Activated CD8-positive, alpha-beta T cell treated with anti-CD3 and anti-CD28 coated beads for 36 hours (primary cell): ENCODE data around the gene ADGRD2. TPM values are rescaled to one million over a fixed set of nuclear protein-coding genes. Genes with fewer than 3 reads are reported as not detected.

ENCODE experiments used
- ATAC-seq: fragments of 200-7000 bp; cut with Tn5 transposase; one replicate; pipeline ENCODE4 v1.10.0; 2021; ENCODE audit warnings: mild to moderate bottlenecking, moderate library complexity
- CTCF ChIA-PET: fragments of 350-600 bp; sonication (Branson Sonifier 250); formaldehyde crosslinking; loops from one replicate; lab custom pipeline; 2021; ENCODE audit warnings: antibody characterized with exemption; lab: Charles Lee
- POLR2A ChIA-PET: fragments of 350-600 bp; sonication (Branson Sonifier 250); formaldehyde crosslinking; loops from one replicate; lab custom pipeline; 2021; ENCODE audit warnings: antibody characterized with exemption; lab: Charles Lee
- DNase-seq: peaks from one replicate; pipeline ENCODE4 v3.0.0-alpha.2; 2020
- H3K27ac Mint-ChIP-seq: one replicate; pipeline ENCODE4 v1.8.0; 2021; ENCODE audit warnings: mild to moderate bottlenecking, mixed read lengths
- H3K27me3 Mint-ChIP-seq: one replicate; pipeline ENCODE4 v1.8.0; 2021; ENCODE audit warnings: mixed read lengths
- H3K36me3 Mint-ChIP-seq: one replicate; pipeline ENCODE4 v1.8.0; 2021; ENCODE audit warnings: low read depth, mixed read lengths
- H3K4me1 Mint-ChIP-seq: one replicate; pipeline ENCODE4 v1.8.0; 2021; ENCODE audit warnings: low read depth, mixed read lengths
- H3K4me3 Mint-ChIP-seq: one replicate; pipeline ENCODE4 v1.8.0; 2021; ENCODE audit warnings: mild to moderate bottlenecking, moderate library complexity, mixed read lengths
- H3K9me3 Mint-ChIP-seq: one replicate; pipeline ENCODE4 v1.8.0; 2021; ENCODE audit warnings: mixed read lengths
- CTCF ChIP-seq: fragments of 200-600 bp; IDR thresholded peaks from one replicate; pipeline ENCODE4 v1.8.0; 2022; ENCODE audit warnings: antibody characterized with exemption, mild to moderate bottlenecking
- intact Hi-C: fragments of 100-400 bp; cut with micrococcal nuclease; formaldehyde crosslinking; loops from one replicate; pipeline ENCODE4 v1.10.0; 2022
- total RNA-seq, 2 experiments: library from RNA; stranded (reverse); gene quantifications; one replicate each; pipeline ENCODE4 v1.2.3, GENCODE V29; 2021

Gene ADGRD2
- total RNA-seq, 2 experiments from 2014 or later = not detected

- peak overlapping the region; percentile 50 for H3K4me3 Mint-ChIP-seq
- no peak for TF ChIP-seq CTCF
- no peak overlapping the region for H3K27ac Mint-ChIP-seq
- H3K9me3 Mint-ChIP-seq = no peaks in the 10 kb centered on the region
- ChIA-PET POLR2A (no interaction called here), CTCF (no interaction called here)
- peaks cover 17% of the 10 kb centered on the region for H3K4me1 Mint-ChIP-seq
- DNase-seq (no peak), ATAC-seq (no peak)
- peaks cover 21% of the 10 kb centered on the region for H3K27me3 Mint-ChIP-seq
- intact Hi-C loops = no loop called here
- H3K36me3 Mint-ChIP-seq = no peaks in the 10 kb centered on the region
Observed at GRCh38 chr9:124503713-124504529, 53.7 kb downstream of the ADGRD2 start.

DNA sequence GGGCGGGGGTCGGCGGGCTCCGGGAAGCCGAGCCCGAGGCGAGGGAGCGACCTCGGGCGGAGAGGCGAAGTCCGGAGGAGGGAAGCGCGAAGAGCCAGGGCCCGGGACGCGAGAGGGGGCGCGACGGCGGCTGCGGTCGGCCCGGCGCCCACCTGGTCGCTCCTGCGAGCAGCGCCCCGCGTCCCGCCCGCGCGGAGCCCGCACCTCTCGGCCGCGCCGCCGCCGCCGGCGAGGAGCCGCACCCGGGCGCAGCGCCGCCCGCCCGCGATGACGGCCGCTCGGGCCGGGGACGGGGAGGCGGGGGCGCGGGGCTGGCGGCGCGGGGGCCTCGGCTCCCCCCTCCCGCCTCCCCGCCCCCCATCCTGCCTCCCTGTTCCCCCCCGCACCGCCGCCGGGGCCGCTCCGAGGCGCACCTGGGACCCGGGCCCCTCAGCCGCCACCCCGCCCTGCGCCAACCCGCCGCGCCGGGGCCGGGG lies 54.3 kb downstream of the ADGRD2 start:
- H3K4me3 Mint-ChIP-seq = no peak overlapping the region
- TF ChIP-seq CTCF = no peak
- H3K4me1 Mint-ChIP-seq = peaks cover 12% of the 10 kb centered on the region
- H3K27me3 Mint-ChIP-seq = peaks cover 21% of the 10 kb centered on the region
- intact Hi-C loops = no loop called here
- no peaks in the 10 kb centered on the region for H3K9me3 Mint-ChIP-seq
- no peak for DNase-seq
- ChIA-PET CTCF (no interaction called here), POLR2A (no interaction called here)
- ATAC-seq = no peak
- no peak overlapping the region for H3K27ac Mint-ChIP-seq
- H3K36me3 Mint-ChIP-seq = no peaks in the 10 kb centered on the region

DNA sequence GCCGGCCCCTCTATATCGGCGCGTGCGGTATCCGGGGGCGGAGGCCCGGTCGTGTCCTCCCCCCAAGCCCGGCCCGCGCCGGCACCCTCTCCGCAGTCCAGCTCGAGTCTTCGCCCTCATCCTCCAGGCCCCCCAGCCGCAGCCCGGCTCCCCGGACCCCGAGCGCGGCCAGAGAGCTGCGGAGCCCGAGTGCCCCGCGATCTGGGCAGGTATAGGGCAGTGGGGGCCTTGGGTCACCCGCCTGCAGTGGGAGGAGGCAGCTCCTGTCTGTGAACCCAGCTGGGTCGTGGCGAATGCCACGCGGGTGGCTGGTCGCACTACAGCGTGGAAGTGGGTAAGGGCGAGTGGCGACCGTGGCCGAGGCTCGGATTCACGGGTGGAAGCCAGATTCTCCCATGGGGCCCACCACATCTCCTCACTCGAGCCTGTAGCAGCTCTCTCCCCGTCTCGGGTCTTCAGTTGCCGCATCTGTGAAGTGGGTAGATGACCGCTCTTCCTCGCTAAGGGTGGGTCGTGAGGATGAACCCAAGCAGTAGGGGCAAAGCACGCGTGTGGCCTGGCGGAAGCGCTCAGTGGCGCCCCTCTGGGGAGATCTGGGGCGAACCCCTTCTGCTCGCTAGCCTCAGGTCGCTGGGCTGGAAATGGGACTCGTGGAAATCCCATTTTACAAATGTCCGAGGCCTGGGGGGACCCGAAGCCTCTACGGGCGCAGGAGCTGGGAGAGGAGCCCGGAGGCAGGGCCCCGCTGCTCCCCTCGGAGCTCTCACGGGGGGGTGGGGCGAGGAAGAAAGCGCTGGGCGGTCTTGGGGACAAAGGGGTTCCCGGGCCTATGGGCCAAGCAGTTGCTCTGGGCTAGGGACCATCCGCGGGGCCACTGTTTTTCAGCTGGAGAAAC lies 55.0 kb downstream of the ADGRD2 start:
- no peak for DNase-seq
- no peaks in the 10 kb centered on the region for H3K36me3 Mint-ChIP-seq
- ChIA-PET POLR2A (interaction anchor here (0.7 kb wide), 1 partner anchor 147 kb away, joined by 3 read pairs; no protein-coding TSS in a partner anchor), CTCF (no interaction called here)
- H3K27ac Mint-ChIP-seq = no peak overlapping the region
- ATAC-seq = no peak
- no peaks in the 10 kb centered on the region for H3K9me3 Mint-ChIP-seq
- intact Hi-C loops = no loop called here
- peaks cover 21% of the 10 kb centered on the region for H3K27me3 Mint-ChIP-seq
- no peak for TF ChIP-seq CTCF
- H3K4me3 Mint-ChIP-seq = no peak overlapping the region
- H3K4me1 Mint-ChIP-seq = peaks cover 9% of the 10 kb centered on the region

DNA sequence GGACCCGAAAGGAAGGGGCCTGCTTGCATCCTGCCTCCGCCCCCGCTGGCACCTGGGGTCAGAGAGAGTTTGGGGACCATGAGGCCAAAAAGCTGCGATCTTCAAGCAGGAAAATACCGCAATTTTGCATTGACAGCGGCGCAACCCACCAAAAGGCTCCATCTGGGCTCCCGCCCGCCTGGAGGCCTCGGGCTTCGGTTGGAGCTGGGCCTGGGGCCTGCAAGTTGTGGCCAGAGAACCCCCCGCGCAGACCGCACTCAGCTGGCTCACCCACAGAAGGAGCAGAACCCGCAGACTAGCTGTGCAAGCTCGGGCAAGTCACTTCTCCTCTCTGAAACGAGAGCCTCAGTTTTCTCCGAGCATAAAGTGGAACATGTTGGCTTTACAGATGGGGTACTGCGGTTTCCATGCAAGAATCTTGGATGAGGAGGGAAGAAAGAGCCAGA lies 55.7 kb downstream of the ADGRD2 start:
- intact Hi-C loops = no loop called here
- H3K9me3 Mint-ChIP-seq = no peaks in the 10 kb centered on the region
- ATAC-seq (no peak), DNase-seq (no peak)
- TF ChIP-seq CTCF = no peak
- CTCF ChIA-PET = no interaction called here
- H3K4me3 Mint-ChIP-seq = no peak overlapping the region
- POLR2A ChIA-PET = interaction anchor here (0.7 kb wide), 1 partner anchor 148 kb away, joined by 3 read pairs; no protein-coding TSS in a partner anchor
- peaks cover 21% of the 10 kb centered on the region for H3K27me3 Mint-ChIP-seq
- no peak overlapping the region for H3K27ac Mint-ChIP-seq
- H3K36me3 Mint-ChIP-seq = no peaks in the 10 kb centered on the region
- peaks cover 5% of the 10 kb centered on the region for H3K4me1 Mint-ChIP-seq
